DMS114 treated with DMSO at 0.1 percent for 48 hours (cell line): ENCODE measurements around the gene NPIPB9.

ENCODE experiments used
- DNase-seq: peaks from one replicate; lab custom pipeline; 2025; ENCODE audit not compliant: unreplicated experiment; lab: John Stamatoyannopoulos, UW

Gene NPIPB9

GRCh38 chr16:28821874-28822519 lies 70.4 kb downstream of the NPIPB9 start:
- no peak for DNase-seq
